ENCODE measurements around the gene RASGEF1C.

Gene RASGEF1C

DNA sequence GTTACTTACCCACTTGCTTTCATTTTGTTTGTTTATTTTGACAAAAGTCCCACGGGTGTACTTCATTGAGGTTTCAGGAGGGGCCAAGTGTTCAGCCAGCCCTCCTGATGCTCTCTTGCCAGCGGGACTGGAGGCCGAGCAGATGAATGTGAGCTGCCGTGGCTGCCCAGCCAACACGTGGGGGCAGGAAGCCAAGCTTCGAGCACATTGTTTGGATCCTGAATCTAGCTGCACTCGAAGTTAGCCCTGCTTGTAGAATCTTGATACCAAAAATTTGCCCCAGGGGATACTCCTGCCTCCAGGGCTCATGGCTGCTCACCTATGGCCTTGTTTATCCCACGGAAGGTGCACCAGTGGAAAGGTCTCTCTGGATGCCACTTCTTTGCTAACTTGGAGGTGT, 49.3 kb downstream of the RASGEF1C start:
- H3K27me3 ChIP-seq (ENCODE audit: low read depth, low read length): no peaks in the 10 kb centered on the region
- no peaks in the 10 kb centered on the region for H4K20me1 ChIP-seq (ENCODE audit: insufficient read depth, low read length)
- no peak overlapping the region for H3K4me3 ChIP-seq (ENCODE audit: low read length)
- H3K9ac ChIP-seq (ENCODE audit: low read length): no peak overlapping the region
- no peaks in the 10 kb centered on the region for H3K36me3 ChIP-seq (replicated peaks; ENCODE audit: low read depth, low read length)
- H3K4me2 ChIP-seq (ENCODE audit: low read length): no peak overlapping the region
- TF ChIP-seq CTCF (IDR thresholded peaks at IDR 0.05; ENCODE audit: low read depth, low read length): no peak
- TF ChIP-seq EZH2phosphoT487 (IDR thresholded peaks at IDR 0.05; ENCODE audit: low read depth): no peak
- H3K4me1 ChIP-seq (ENCODE audit: low read length): no peaks in the 10 kb centered on the region
- no peak overlapping the region for H2AFZ ChIP-seq (ENCODE audit: low read depth, low read length)
- H3K9me3 ChIP-seq (ENCODE audit: insufficient read depth, low read length): no peaks in the 10 kb centered on the region
- H3K79me2 ChIP-seq (ENCODE audit: low read length): no peaks in the 10 kb centered on the region
- no peak overlapping the region for H3K27ac ChIP-seq (ENCODE audit: low read length)

DNA sequence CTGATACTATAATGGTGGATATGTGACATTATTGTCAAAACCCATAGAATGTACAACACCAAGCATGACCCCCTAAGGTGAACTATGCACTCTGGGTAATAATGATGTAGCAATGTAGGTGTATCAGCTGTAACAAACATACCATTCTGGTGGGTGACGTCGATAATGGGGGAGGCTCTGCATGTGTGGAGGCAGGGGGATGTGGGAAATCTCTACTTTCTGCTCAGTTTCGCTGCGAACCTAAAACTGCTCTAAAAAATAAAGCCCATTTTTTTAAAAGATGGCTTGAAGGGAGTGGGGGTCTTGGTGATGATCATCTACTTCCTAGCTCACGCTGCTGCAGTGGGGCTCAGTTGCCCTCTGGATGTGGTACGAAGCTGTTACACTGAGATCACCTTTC, 51.1 kb downstream of the RASGEF1C start:
- no peak overlapping the region for H3K4me3 ChIP-seq (ENCODE audit: low read length)
- no peaks in the 10 kb centered on the region for H3K27me3 ChIP-seq (ENCODE audit: low read depth, low read length)
- no peaks in the 10 kb centered on the region for H4K20me1 ChIP-seq (ENCODE audit: insufficient read depth, low read length)
- H3K9ac ChIP-seq (ENCODE audit: low read length): no peak overlapping the region
- H2AFZ ChIP-seq (ENCODE audit: low read depth, low read length): no peak overlapping the region
- no peaks in the 10 kb centered on the region for H3K36me3 ChIP-seq (replicated peaks; ENCODE audit: low read depth, low read length)
- no peaks in the 10 kb centered on the region for H3K79me2 ChIP-seq (ENCODE audit: low read length)
- TF ChIP-seq CTCF (IDR thresholded peaks at IDR 0.05; ENCODE audit: low read depth, low read length) (no peak), EZH2phosphoT487 (IDR thresholded peaks at IDR 0.05; ENCODE audit: low read depth) (no peak)
- H3K4me1 ChIP-seq (ENCODE audit: low read length): no peaks in the 10 kb centered on the region
- no peak overlapping the region for H3K27ac ChIP-seq (ENCODE audit: low read length)
- H3K4me2 ChIP-seq (ENCODE audit: low read length): no peak overlapping the region
- H3K9me3 ChIP-seq (ENCODE audit: insufficient read depth, low read length): no peaks in the 10 kb centered on the region

DNA sequence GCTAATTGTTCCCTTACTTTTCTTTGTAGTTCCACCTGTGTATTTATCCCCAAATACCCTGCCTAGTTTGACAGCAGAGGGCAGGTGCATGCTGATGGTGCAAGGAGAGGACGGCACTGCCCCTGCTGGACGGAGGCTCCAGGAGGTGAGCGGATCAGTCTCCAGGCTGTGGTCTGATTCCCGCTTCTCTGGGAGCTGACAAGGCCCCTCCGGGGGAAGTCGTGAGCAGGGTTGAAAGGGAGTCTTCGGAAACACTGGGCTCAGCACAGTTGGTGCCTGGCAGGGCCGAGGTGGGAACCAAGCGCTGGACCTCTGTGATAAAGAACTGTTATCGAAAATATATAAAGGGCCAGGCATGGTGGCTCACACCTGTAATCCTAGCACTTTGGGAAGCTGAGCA, 52.9 kb downstream of the RASGEF1C start:
- H3K27me3 ChIP-seq (ENCODE audit: low read depth, low read length): no peaks in the 10 kb centered on the region

DNA sequence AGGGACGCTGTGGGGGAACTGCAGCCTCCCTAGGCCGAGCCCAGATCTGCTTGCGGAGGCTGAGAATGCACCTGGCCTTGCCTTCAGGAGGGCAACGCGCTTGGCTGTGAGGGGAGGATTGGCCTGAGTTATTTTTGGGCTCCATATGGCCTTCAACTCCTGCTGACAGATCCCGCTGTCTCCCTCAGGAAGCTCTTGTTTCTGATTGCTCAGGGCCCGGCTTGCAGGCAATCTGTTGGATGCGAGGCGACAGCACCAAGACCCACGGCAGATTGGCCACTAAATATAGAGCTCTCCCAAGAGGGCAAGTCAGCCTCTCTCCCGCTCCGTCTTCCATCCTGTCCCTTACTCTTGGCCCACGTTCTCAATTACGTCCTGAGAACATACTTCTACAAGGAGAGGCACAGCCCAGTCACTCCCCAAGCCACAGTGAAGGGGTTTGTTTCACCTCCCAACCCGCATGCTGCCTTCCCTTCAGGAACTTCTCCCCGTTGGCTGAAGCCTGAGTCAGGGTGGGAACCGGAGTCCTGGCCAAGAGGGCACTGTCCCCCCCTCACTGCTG, 53.6 kb downstream of the RASGEF1C start:
- TF ChIP-seq CTCF (IDR thresholded peaks at IDR 0.05; ENCODE audit: low read depth, low read length) (no peak), EZH2phosphoT487 (IDR thresholded peaks at IDR 0.05; ENCODE audit: low read depth) (no peak)
- no peak overlapping the region for H3K4me3 ChIP-seq (ENCODE audit: low read length)
- no peaks in the 10 kb centered on the region for H3K9me3 ChIP-seq (ENCODE audit: insufficient read depth, low read length)
- H3K27ac ChIP-seq (ENCODE audit: low read length): no peak overlapping the region
- H3K36me3 ChIP-seq (replicated peaks; ENCODE audit: low read depth, low read length): no peaks in the 10 kb centered on the region
- no peak overlapping the region for H3K9ac ChIP-seq (ENCODE audit: low read length)
- H4K20me1 ChIP-seq (ENCODE audit: insufficient read depth, low read length): no peaks in the 10 kb centered on the region
- H2AFZ ChIP-seq (ENCODE audit: low read depth, low read length): no peak overlapping the region
- no peaks in the 10 kb centered on the region for H3K4me1 ChIP-seq (ENCODE audit: low read length)
- no peak overlapping the region for H3K4me2 ChIP-seq (ENCODE audit: low read length)
- H3K27me3 ChIP-seq (ENCODE audit: low read depth, low read length): no peaks in the 10 kb centered on the region
- no peaks in the 10 kb centered on the region for H3K79me2 ChIP-seq (ENCODE audit: low read length)

More for the DNA sequence above, 52.9 kb downstream of the RASGEF1C start:
- no peaks in the 10 kb centered on the region for H4K20me1 ChIP-seq (ENCODE audit: insufficient read depth, low read length)
- no peaks in the 10 kb centered on the region for H3K4me1 ChIP-seq (ENCODE audit: low read length)
- TF ChIP-seq EZH2phosphoT487 (IDR thresholded peaks at IDR 0.05; ENCODE audit: low read depth) (no peak), CTCF (IDR thresholded peaks at IDR 0.05; ENCODE audit: low read depth, low read length) (no peak)
- no peak overlapping the region for H3K27ac ChIP-seq (ENCODE audit: low read length)
- H2AFZ ChIP-seq (ENCODE audit: low read depth, low read length): no peak overlapping the region
- H3K9me3 ChIP-seq (ENCODE audit: insufficient read depth, low read length): no peaks in the 10 kb centered on the region
- H3K9ac ChIP-seq (ENCODE audit: low read length): no peak overlapping the region
- H3K79me2 ChIP-seq (ENCODE audit: low read length): no peaks in the 10 kb centered on the region
- H3K4me2 ChIP-seq (ENCODE audit: low read length): no peak overlapping the region
- H3K4me3 ChIP-seq (ENCODE audit: low read length): no peak overlapping the region
- no peaks in the 10 kb centered on the region for H3K36me3 ChIP-seq (replicated peaks; ENCODE audit: low read depth, low read length)
